Hepatocyte (in vitro differentiated cells): ENCODE data around the gene GAS2. TPM values are rescaled to one million over a fixed set of nuclear protein-coding genes. Genes with fewer than 3 reads are reported as not detected.

Experiments used
- DNase-seq: peaks from one replicate; pipeline ENCODE4 v3.0.0-alpha.2; 2016; ENCODE audit warnings: low spot score
- H2AFZ ChIP-seq: fragments of 200-600 bp; sonication (generic); 2 replicates; pipeline ENCODE4 v1.6.0; 2016; ENCODE audit warnings: antibody characterized with exemption, mild to moderate bottlenecking
- H3K27ac ChIP-seq: fragments of 200-600 bp; sonication (generic); 2 replicates; pipeline ENCODE4 v1.5.1; 2016; ENCODE audit warnings: mild to moderate bottlenecking
- H3K27me3 ChIP-seq: fragments of 200-600 bp; sonication (generic); 2 replicates; pipeline ENCODE4 v1.6.1; 2016
- H3K36me3 ChIP-seq: fragments of 200-600 bp; sonication (generic); replicated peaks from 2 replicates; pipeline ENCODE4 v1.5.1; 2016; ENCODE audit warnings: low read depth; ENCODE audit not compliant: insufficient read depth
- H3K4me1 ChIP-seq: fragments of 200-600 bp; sonication (generic); 2 replicates; pipeline ENCODE4 v1.5.1; 2016; ENCODE audit warnings: mild to moderate bottlenecking, moderate library complexity; ENCODE audit not compliant: insufficient read depth
- H3K4me2 ChIP-seq: fragments of 200-600 bp; sonication (generic); 2 replicates; pipeline ENCODE4 v1.6.0; 2016
- H3K4me3 ChIP-seq: fragments of 200-600 bp; sonication (generic); 2 replicates; pipeline ENCODE4 v1.5.1; 2016; ENCODE audit warnings: mild to moderate bottlenecking
- H3K79me2 ChIP-seq: fragments of 200-600 bp; sonication (generic); 2 replicates; pipeline ENCODE4 v1.6.0; 2017; ENCODE audit warnings: mild to moderate bottlenecking
- H3K9me2 ChIP-seq: fragments of 200-600 bp; sonication (generic); replicated peaks from 2 replicates; pipeline ENCODE4 v1.6.0; 2017; ENCODE audit warnings: mild to moderate bottlenecking; ENCODE audit not compliant: insufficient read depth
- H3K9me3 ChIP-seq: fragments of 200-600 bp; sonication (generic); 2 replicates; pipeline ENCODE4 v1.5.1; 2016; ENCODE audit warnings: low read depth, mild to moderate bottlenecking
- H4K20me1 ChIP-seq: fragments of 200-600 bp; sonication (generic); 2 replicates; pipeline ENCODE4 v1.6.0; 2016; ENCODE audit warnings: mild to moderate bottlenecking; ENCODE audit not compliant: insufficient read depth, poor library complexity, severe bottlenecking
- CTCF ChIP-seq: fragments of 200-600 bp; sonication (generic); IDR thresholded peaks from 2 replicates; pipeline ENCODE4 v1.5.1; 2016; ENCODE audit warnings: antibody characterized with exemption, mild to moderate bottlenecking; ENCODE audit not compliant: poor library complexity
- EZH2 ChIP-seq: fragments of 200-600 bp; sonication (generic); IDR thresholded peaks from 2 replicates; pipeline ENCODE4 v1.6.1; 2016; ENCODE audit warnings: antibody characterized with exemption, mild to moderate bottlenecking, borderline replicate concordance
- EZH2phosphoT487 ChIP-seq: fragments of 200-600 bp; sonication (generic); IDR thresholded peaks from one replicate; pipeline ENCODE4 v1.6.1; 2018; ENCODE audit warnings: antibody characterized with exemption, mild to moderate bottlenecking, low read depth, moderate library complexity; ENCODE audit not compliant: unreplicated experiment, severe bottlenecking
- WGBS: methylation state at CpG from one replicate; pipeline ENCODE4 v1.1.6; 2016; ENCODE audit warnings: low lambda C conversion rate; ENCODE audit errors: missing lambda C conversion rate; 5-methylcytosine and 5-hydroxymethylcytosine counted together
- polyA plus RNA-seq: library from polyadenylated mRNA; unstranded; fragments of >200 nt; fragmentation: Nextera tagmentation; extraction: Ambion mirVana; gene quantifications from 2 replicates; pipeline ENCODE4 v1.2.1, GENCODE V29; 2016
- total RNA-seq: library from RNA; depleted of rRNA; stranded (reverse); fragments of >200 nt; gene quantifications from 2 replicates; pipeline ENCODE4 v1.2.3, GENCODE V29; 2014

The GAS2 gene
- total and polyA plus RNA-seq, 2 experiments from 2014 or later, result 13.3 to 37.0 TPM

- TF ChIP-seq CTCF (no peak), EZH2 (no peak), EZH2phosphoT487 (no peak)
- Histone ChIP-seq H3K4me3 (no peak overlapping the region), H2AFZ (no peak overlapping the region), H3K4me2 (no peak overlapping the region), H3K79me2 (no peaks in the 10 kb centered on the region), H3K9me2 (no peaks in the 10 kb centered on the region), H3K9me3 (no peaks in the 10 kb centered on the region), H3K27ac (no peak overlapping the region), H3K4me1 (no peaks in the 10 kb centered on the region), H4K20me1 (no peaks in the 10 kb centered on the region), H3K27me3 (no peaks in the 10 kb centered on the region), H3K36me3 (no peaks in the 10 kb centered on the region)
- DNase-seq, result no peak
- WGBS, result 79% methylated on average over 2 of the region's 2 CpGs
These were observed 83.1 kb downstream of the GAS2 start for GRCh38 chr11:22749536-22749935.

DNA sequence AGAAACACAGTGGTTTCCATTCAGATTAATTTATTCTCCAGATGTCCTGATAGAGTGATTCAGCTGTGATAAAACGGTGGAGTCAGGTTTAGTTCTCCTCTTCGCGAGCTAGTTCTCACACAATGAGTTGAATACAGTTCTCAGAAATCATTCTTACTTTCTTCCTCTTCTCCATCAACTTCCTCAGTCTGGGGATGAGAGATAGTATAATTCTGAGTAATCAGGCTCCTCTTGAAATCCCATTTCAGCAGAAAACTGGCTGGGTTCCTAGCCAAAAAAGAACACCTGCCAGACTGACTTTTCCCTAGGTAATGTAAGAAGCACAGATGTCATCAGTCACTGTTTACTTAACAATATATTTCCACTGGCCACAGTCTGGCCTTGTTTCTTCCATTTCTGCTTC, 86.5 kb downstream of the GAS2 start:
- TF ChIP-seq EZH2phosphoT487 (no peak), EZH2 (no peak), CTCF (no peak)
- no peak overlapping the region for H2AFZ ChIP-seq
- DNase-seq, result no peak
- no peaks in the 10 kb centered on the region for H3K79me2 ChIP-seq
- no peak overlapping the region for H3K27ac ChIP-seq
- H3K27me3 ChIP-seq, result no peaks in the 10 kb centered on the region
- WGBS, result 75% methylated on average over 3 of the region's 3 CpGs
- H3K4me3 ChIP-seq, result no peak overlapping the region
- no peak overlapping the region for H3K4me2 ChIP-seq
- H4K20me1 ChIP-seq, result no peaks in the 10 kb centered on the region
- H3K4me1 ChIP-seq, result no peaks in the 10 kb centered on the region
- no peaks in the 10 kb centered on the region for H3K9me3 ChIP-seq
- H3K36me3 ChIP-seq, result no peaks in the 10 kb centered on the region
- H3K9me2 ChIP-seq, result no peaks in the 10 kb centered on the region

GRCh38 chr11:22753416-22753815, 87.0 kb downstream of the GAS2 start:
- H3K4me3 ChIP-seq, result no peak overlapping the region
- H3K9me3 ChIP-seq, result no peaks in the 10 kb centered on the region
- H4K20me1 ChIP-seq, result no peaks in the 10 kb centered on the region
- no peaks in the 10 kb centered on the region for H3K9me2 ChIP-seq
- no peak for TF ChIP-seq EZH2
- no peak for TF ChIP-seq EZH2phosphoT487
- no peak for TF ChIP-seq CTCF
- no peaks in the 10 kb centered on the region for H3K36me3 ChIP-seq
- H3K4me2 ChIP-seq, result no peak overlapping the region
- no peaks in the 10 kb centered on the region for H3K4me1 ChIP-seq
- H2AFZ ChIP-seq, result no peak overlapping the region
- DNase-seq, result no peak
- H3K27me3 ChIP-seq, result no peaks in the 10 kb centered on the region
- WGBS, result 64% methylated on average over 1 of the region's 1 CpG
- H3K79me2 ChIP-seq, result no peaks in the 10 kb centered on the region
- no peak overlapping the region for H3K27ac ChIP-seq

- Histone ChIP-seq H3K9me3 (no peaks in the 10 kb centered on the region), H4K20me1 (no peaks in the 10 kb centered on the region), H3K79me2 (no peaks in the 10 kb centered on the region), H2AFZ (no peak overlapping the region), H3K4me3 (no peak overlapping the region), H3K9me2 (no peaks in the 10 kb centered on the region), H3K4me2 (no peak overlapping the region), H3K36me3 (no peaks in the 10 kb centered on the region), H3K27me3 (no peaks in the 10 kb centered on the region), H3K4me1 (no peaks in the 10 kb centered on the region), H3K27ac (no peak overlapping the region)
- no peak for DNase-seq
- WGBS, result 45% methylated on average over 1 of the region's 1 CpG
- no peak for TF ChIP-seq CTCF
- TF ChIP-seq EZH2, result no peak
- TF ChIP-seq EZH2phosphoT487, result no peak
These were observed 94.7 kb downstream of the GAS2 start for GRCh38 chr11:22761066-22761465.
